ENCODE results near the gene LILRB4. TPM values are rescaled to one million over a fixed set of nuclear protein-coding genes. Genes with fewer than 3 reads are reported as not detected.
"Not testable (repeated sequence)": the region's sequence is repeated elsewhere in the genome, so short reads cannot be mapped to it uniquely, and the experiment has no call there.

Gene LILRB4
- total and polyA plus RNA-seq, 2 of the 4 experiments (the other 2 are of a cell fraction), result not detected

GRCh38 chr19:54638683-54639082 is 24.1 kb upstream of the LILRB4 start:
- H2AFZ ChIP-seq (replicated peaks; ENCODE audit: low read length, poor library complexity), result no peak overlapping the region
- no peak overlapping the region for H3K23ac ChIP-seq (ENCODE audit: low read depth, low read length)
- no TSS peak for BruUV-seq (replicated peaks)
- WGBS, 2 experiments (ENCODE audit: extremely low coverage in 2 of 2, insufficient read length in 1 of 2), result 78% methylated on average over 6 of the region's 18 CpGs; no CpG with 5 or more reads in 1 of the 2 experiments
- in situ Hi-C loops (cut with MboI; ENCODE audit: low sequenced_read_pairs) (no loop called here), dilution Hi-C loops (cut with HindIII; ENCODE audit: low sequenced_read_pairs, unreplicated experiment) (no loop called here), intact Hi-C loops (cut with micrococcal nuclease) (no loop called here)
- H3K79me1 ChIP-seq (ENCODE audit: low read depth in 1 of 2, low read length in 2 of 2), result no peaks in the 10 kb centered on the region
- H2BK5ac ChIP-seq (ENCODE audit: low read depth, low read length, poor library complexity, severe bottlenecking), result no peak overlapping the region
- H4K8ac ChIP-seq (ENCODE audit: low read depth in 2 of 2, low read length in 2 of 2), result no peak overlapping the region
- H3K14ac ChIP-seq (replicated peaks; ENCODE audit: low read depth, low read length), result no peak overlapping the region
- no peak overlapping the region for H3K9ac ChIP-seq (ENCODE audit: low read depth, low read length)
- ChIA-PET POLR2A (ENCODE audit: unreplicated experiment) (no interaction called here), CTCF (no interaction called here)
- no peak overlapping the region for H4K5ac ChIP-seq (ENCODE audit: low read depth, low read length)
- H2AK9ac ChIP-seq (replicated peaks; ENCODE audit: low read depth, low read length, poor library complexity), result no peak overlapping the region
- no peak overlapping the region for H3K18ac ChIP-seq (ENCODE audit: low read depth, low read length)
- H3K4me2 ChIP-seq (ENCODE audit: low read depth, low read length), result no peak overlapping the region
- no peak for DNase-seq
- no peak overlapping the region for H2BK120ac ChIP-seq (ENCODE audit: low read depth, low read length)
- H2BK20ac ChIP-seq (ENCODE audit: low read depth, low read length), result no peak overlapping the region
- no peaks in the 10 kb centered on the region for H3K4me1 ChIP-seq (ENCODE audit: control insufficient read depth, insufficient read depth, low read length)
- H2BK15ac ChIP-seq (ENCODE audit: low read depth, low read length), result no peak overlapping the region
- no peak overlapping the region for H4K91ac ChIP-seq (ENCODE audit: insufficient read depth, low read depth, low read length)
- no peaks in the 10 kb centered on the region for H4K20me1 ChIP-seq (ENCODE audit: insufficient read depth, low read length)
- ATAC-seq (ENCODE audit: low read depth), result no peak
- TF ChIP-seq MAFK (IDR thresholded peaks at IDR 0.05; ENCODE audit: low read depth, low read length) (no peak), RFX5 (IDR thresholded peaks at IDR 0.05; ENCODE audit: low read depth, low read length) (no peak), RCOR1 (IDR thresholded peaks at IDR 0.05; ENCODE audit: insufficient replicate concordance, low read length) (no peak), ELK1 (IDR thresholded peaks at IDR 0.05; ENCODE audit: borderline replicate concordance, low read depth, low read length) (no peak), NFE2L2 (IDR thresholded peaks at IDR 0.05; ENCODE audit: low read depth, low read length) (no peak), BHLHE40 (IDR thresholded peaks at IDR 0.05; ENCODE audit: low read depth, low read length) (no peak), MAZ (IDR thresholded peaks at IDR 0.05; ENCODE audit: borderline replicate concordance, low read depth, low read length) (no peak)
- no peak overlapping the region for H3K27ac ChIP-seq (ENCODE audit: insufficient read depth, low read length)
- H3K36me3 ChIP-seq (ENCODE audit: control insufficient read depth, insufficient read depth, low read length), result no peaks in the 10 kb centered on the region
- no peak overlapping the region for H2AK5ac ChIP-seq (ENCODE audit: low read depth, low read length)
- no peak overlapping the region for H3K4ac ChIP-seq (ENCODE audit: low read depth, low read length)
- H3K56ac ChIP-seq (ENCODE audit: extremely low read depth, insufficient read depth, low read length), result no peak overlapping the region
- H3K27me3 ChIP-seq (ENCODE audit: control insufficient read depth, insufficient read depth, low read length), result no peaks in the 10 kb centered on the region
- no peak overlapping the region for H3K4me3 ChIP-seq (ENCODE audit: insufficient read depth, low read depth, low read length)
- H3K9me3 ChIP-seq (ENCODE audit: control insufficient read depth, insufficient read depth, low read length), result peaks cover 10% of the 10 kb centered on the region
- H3K9me1 ChIP-seq (ENCODE audit: insufficient read depth, low read length), result no peaks in the 10 kb centered on the region

GRCh38 chr19:54642953-54643352 is 19.8 kb upstream of the LILRB4 start:
- H4K91ac ChIP-seq (ENCODE audit: insufficient read depth, low read depth, low read length); H3K9ac ChIP-seq (ENCODE audit: low read depth, low read length); H2BK20ac ChIP-seq (ENCODE audit: low read depth, low read length); ATAC-seq (ENCODE audit: low read depth); H3K79me1 ChIP-seq (ENCODE audit: low read depth in 1 of 2, low read length in 2 of 2); H3K18ac ChIP-seq (ENCODE audit: low read depth, low read length); H2BK120ac ChIP-seq (ENCODE audit: low read depth, low read length); intact Hi-C loops (cut with micrococcal nuclease); H4K5ac ChIP-seq (ENCODE audit: low read depth, low read length); DNase-seq; H3K23ac ChIP-seq (ENCODE audit: low read depth, low read length); H3K14ac ChIP-seq (replicated peaks; ENCODE audit: low read depth, low read length); H3K4me2 ChIP-seq (ENCODE audit: low read depth, low read length); H4K8ac ChIP-seq (ENCODE audit: low read depth in 2 of 2, low read length in 2 of 2); H4K20me1 ChIP-seq (ENCODE audit: insufficient read depth, low read length); H3K4me1 ChIP-seq (ENCODE audit: control insufficient read depth, insufficient read depth, low read length); H3K27me3 ChIP-seq (ENCODE audit: control insufficient read depth, insufficient read depth, low read length); H2BK5ac ChIP-seq (ENCODE audit: low read depth, low read length, poor library complexity, severe bottlenecking); POLR2A ChIA-PET (ENCODE audit: unreplicated experiment); H2BK15ac ChIP-seq (ENCODE audit: low read depth, low read length); H3K4me3 ChIP-seq (ENCODE audit: insufficient read depth, low read depth, low read length); H2AFZ ChIP-seq (replicated peaks; ENCODE audit: low read length, poor library complexity); H2AK5ac ChIP-seq (ENCODE audit: low read depth, low read length); dilution Hi-C loops (cut with HindIII; ENCODE audit: low sequenced_read_pairs, unreplicated experiment); in situ Hi-C loops (cut with MboI; ENCODE audit: low sequenced_read_pairs); H3K27ac ChIP-seq (ENCODE audit: insufficient read depth, low read length); BruUV-seq (replicated peaks); H3K56ac ChIP-seq (ENCODE audit: extremely low read depth, insufficient read depth, low read length); H3K36me3 ChIP-seq (ENCODE audit: control insufficient read depth, insufficient read depth, low read length); H2AK9ac ChIP-seq (replicated peaks; ENCODE audit: low read depth, low read length, poor library complexity); H3K9me1 ChIP-seq (ENCODE audit: insufficient read depth, low read length); CTCF ChIA-PET; H3K4ac ChIP-seq (ENCODE audit: low read depth, low read length): not testable (repeated sequence)
- H3K9me3 ChIP-seq (ENCODE audit: control insufficient read depth, insufficient read depth, low read length), result peaks cover 18% of the 10 kb centered on the region
- WGBS, 2 experiments (ENCODE audit: extremely low coverage in 2 of 2, insufficient read length in 1 of 2), result 40% methylated on average over 1 of the region's 5 CpGs; no CpG with 5 or more reads in 1 of the 2 experiments

Measured in IMR-90 (cell line).